CD4-positive, alpha-beta T cell treated with Interleukin-15 for 4 hours (primary cell): Measurements from ENCODE around the gene FNDC3B.
"Not testable (repeated sequence)": the region's sequence is repeated elsewhere in the genome, so short reads cannot be mapped to it uniquely, and the experiment has no call there.

Experiments
- DNase-seq: peaks from one replicate; pipeline ENCODE4 v3.0.0-alpha.2; 2020; ENCODE audit warnings: low spot score

The FNDC3B gene

DNA sequence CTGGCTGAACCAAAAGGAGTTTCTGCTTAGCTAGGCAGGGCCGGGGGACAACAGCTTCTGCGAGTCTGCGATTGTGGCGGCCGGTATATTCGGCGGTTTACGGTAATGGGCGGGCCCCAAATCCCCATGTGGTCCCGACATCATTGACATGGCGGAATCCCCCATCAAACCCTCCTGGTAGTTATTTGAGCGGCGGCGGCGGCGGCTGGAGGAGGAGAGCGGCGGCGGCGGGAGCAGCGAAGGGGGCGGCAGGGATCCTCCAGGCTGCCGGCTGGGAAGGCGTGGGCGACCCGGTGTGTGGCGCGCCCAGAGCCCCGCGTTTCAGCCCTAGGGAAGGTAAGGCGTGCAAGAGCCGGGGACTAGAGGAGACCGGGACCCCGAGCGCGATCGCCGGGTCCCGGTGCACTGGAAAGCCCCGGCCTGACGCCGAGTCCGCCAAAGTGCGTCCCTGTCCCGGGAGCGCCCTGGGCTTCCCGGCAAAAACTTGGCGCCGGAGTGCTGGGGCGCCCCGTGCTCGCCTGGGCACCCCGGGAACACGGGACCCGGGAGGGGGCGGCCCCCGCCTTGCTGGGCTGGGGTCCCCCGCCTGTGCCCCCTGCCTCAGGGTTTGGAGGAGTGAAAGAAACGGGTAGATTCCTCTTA, at the start of gene FNDC3B:
TSS of gene FNDC3B (plus strand) at position 143 of the 642 bp plus-strand sequence. CDS start 72,902 bp downstream, outside the sequence.
- DNase-seq, result peak; percentile 92

DNA sequence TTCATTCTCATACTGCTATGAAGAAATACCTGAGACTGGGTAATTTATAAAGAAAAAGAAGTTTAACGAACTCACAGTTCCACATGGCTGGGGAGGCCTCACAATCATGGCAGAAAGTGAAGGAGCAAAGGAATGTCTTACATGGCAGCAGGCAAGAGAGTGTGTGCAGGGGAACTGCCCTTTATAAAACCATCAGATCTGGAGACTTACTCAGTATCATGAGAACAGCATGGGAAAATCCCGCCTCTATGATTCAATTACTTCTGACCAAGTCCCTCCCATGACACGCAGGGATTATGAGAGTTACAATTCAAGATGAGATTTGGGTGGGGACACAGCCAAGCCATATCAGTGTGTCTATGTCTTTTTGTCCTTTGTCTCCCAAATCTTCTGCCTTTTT, 49.1 kb upstream of the FNDC3B start:
- DNase-seq, result not testable (repeated sequence)

DNA sequence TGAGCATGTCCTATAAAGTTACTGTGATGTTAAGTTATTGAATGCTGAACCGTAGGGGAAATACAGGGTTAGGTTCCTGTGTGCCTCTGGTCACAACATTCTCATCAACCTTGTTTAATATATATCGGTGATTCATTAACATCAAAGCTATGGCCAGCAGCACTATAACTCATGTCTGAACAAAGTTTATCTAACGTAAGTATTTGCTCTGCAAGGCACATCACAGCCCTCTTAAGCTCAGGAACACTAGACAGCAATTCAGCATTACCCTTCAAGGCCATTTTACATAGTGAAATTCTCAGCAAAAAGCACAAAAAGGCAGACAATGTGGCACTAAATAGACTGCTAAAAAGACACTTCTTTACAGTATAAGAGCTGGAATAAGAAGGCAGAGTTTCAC, 48.2 kb upstream of the FNDC3B start:
- DNase-seq, result no peak

DNA sequence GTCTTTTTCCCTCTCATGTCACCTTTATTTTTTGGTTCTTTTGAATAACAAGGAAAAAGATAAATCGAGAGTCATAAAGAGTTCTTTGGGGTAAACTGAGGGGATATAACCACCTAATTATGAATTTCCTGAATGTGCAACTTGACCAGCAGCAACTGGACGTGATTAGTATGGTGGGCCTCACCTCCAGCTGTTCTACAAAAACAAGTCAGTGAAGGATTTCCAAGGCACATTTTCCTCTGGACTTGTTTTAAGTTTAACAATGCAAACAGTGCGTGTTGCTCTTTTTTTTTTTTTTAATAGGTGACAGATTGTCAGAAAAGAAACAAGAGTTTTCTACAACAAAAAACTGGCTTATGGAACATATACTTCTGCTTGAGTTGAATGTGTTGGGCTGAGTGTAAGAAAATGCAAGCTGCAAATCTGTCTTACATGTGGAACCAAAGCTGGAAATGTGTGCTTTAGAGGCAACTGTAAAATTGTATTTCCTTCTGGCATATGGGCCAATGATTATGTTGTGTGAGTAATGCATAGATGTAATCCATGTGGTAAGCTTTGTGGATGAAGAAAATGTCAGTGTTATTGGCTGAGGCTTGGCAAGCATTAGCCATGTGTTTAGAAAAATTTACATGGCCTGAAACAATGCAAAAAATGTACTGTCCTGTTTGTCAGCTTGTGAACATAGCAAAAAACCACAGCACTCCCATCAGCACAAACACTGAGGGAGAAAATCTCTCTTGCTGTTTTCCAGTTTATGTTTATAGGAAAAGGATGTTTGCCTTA, 44.5 kb upstream of the FNDC3B start:
- DNase-seq, result no peak

DNA sequence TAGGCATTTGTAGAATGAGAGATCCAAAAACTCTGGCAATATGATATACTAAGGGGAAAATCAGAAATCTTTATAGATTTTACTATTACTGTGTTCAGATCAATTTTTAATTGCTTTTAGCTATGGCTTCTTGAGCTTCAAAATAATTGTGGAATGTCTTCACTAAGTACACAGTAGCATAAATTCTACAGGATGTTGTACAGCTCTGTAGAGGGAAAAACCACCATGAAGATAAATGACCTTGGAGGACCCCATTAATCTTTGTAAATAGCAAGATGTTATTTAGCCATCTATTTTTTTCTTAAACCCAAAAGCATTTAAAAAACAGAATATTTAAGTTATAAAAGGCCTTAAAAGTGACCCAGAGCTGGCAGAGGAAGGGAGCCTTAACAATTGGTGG, 43.9 kb upstream of the FNDC3B start:
- no peak for DNase-seq

DNA sequence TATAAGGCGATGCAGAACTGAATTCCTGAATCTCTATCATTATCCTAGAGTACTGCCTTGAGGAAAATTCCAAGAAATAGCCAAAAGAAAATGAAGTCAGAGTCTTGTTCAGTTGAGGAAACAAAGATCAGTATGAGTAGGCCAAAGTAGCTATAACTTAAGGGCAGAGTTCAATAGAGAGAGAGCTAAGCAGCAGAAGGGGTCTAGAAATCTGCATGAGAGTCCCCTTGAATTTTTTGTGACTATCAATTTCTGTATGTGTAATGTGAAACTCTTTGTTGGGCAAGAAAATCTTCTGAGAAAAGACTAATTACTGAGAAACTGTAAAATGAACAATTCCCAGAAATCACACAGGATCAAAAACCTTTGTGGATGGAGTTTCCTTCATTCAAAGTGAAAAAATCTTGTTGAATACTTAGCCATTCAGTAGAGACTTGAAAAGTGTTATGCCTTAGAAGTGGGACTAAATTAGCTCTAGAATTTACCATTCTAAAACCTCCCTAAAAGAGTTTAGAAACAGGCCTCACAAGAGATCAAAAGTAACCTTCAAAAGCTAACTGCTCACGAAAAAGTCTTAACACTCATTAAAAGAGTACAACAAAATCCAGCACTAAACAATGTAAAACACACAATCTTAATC, 43.1 kb upstream of the FNDC3B start:
- no peak for DNase-seq

DNA sequence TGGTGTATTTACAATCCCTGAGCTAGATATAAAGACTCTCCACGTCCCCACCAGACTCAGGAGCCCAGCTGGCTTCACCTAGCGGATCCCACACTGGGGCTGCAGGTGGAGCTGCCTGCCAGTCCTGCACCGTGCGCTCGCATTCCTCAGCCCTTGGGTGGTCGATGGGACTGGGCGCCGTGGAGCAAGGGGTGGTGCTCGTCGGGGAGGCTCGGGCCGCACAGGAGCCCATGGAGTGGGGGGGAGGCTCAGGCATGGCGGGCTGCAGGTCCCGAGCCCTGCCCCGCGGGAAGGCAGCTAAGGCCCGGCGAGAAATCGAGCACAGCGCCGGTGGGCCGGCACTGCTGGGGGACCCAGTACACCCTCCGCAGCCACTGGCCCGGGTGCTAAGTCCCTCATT, 40.6 kb upstream of the FNDC3B start:
- DNase-seq, result not testable (repeated sequence)

DNA sequence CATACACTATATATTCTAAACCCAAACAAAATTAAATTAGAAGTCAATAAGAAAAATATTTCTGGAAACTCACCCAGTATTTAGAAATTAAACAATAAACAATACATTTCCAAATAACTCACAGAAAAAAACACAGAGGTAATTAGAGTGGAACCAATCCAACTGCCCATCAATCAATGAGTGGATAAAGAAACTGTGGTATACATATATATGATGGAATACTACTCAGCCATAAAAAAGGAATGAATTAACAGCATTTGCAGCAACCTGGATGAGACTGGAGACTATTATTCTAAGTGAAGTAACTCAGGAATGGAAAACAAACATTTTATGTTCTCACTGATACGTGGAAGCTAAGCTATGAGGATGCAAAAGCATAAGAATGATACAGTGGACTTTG, 37.8 kb upstream of the FNDC3B start:
- not testable (repeated sequence) for DNase-seq

DNA sequence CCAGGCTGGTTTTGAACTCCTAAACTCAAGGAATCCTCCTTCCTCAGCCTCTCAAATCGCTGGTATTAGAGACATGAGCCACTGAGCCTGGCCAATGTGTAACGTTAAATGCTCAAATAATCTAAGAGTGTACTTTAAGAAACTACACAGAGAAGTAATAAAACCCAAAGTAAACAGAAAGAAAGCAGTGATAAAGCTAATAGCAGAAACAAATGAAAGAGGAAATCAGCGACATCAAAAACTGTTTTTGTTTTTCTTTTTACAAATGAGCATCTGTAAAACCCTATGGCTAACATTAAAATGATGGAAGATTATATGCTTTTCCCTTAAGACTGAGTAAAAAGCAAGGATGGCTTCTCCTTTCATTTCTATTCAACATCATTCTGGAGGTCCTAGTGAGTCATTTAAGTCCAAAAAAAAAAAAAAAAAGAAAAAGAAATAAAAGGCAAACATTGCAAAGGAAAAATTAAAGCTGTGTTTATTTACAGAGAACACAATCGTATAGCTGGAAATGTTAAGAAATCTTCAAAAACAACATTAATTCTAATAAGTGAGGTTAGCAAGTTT, 36.8 kb upstream of the FNDC3B start:
- DNase-seq, result no peak

DNA sequence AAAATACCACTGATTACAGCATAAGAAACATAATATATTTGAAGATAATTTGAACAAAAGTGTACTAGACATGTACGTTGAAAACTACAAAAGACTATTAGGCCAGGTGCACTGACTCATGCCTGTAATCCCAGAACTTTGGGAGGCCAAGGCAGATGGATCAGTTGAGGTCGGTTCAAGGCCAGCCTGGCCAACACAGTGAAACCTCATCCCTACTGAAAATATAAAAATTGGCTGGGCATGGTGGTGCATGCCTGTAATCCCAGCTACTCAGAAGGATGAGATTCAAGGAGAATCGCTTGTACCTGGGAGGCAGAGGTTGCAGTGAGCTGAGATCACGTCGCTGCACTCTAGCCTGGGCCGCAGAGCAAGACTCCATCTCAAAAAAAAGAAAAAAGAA, 36.2 kb upstream of the FNDC3B start:
- no peak for DNase-seq

DNA sequence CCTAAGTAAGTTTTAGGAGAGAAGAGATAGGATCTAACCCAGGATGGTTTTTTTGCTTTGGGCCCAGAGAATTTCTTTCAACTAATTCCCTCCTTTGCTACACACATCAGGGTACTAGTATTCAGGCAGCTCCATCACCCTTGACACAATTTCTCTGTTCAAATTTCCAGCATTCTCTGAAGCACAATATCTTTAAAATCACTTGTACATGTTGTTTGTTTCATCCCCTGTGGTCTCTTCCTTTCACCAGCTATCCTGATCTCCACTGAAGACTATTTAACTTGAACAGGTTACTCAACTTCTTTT, 32.4 kb upstream of the FNDC3B start:
- DNase-seq, result no peak

DNA sequence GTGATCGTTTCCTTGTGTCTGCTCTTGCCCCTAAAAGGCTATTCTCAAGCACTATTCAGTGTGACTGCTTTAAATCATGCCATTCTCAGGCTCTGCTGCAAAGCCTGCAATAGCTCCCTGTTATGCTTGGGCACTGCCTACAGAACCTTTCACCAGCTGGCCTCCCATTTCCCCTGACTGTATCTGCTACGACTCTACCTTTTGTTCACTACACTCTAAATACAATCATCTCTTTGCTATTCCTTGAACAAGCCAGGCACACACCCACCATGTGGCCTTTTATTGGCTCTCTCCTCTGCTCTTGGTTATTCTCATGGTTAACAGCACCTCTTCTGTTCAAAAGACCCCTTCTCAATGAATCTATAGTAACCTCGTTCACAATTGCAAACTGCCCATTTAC, 29.6 kb upstream of the FNDC3B start:
- no peak for DNase-seq

DNA sequence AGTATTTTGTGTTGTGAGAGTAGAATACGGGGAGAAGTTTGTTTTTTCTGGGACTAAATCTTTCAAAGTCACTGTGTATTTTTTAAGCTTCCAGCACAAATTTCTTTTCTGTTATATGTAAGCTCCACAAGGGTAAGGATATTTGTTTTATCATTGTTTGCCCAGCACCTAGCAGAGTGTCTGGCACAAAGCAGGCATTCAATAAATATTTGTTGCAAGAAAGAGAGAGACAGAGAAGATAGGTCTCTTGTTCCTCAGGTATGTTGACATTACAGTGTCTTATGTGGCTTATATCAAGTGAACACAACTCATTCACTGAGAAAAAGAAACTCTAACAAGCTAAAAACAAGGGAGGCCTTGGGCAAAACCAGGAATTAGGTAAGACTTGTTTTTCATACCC, 26.6 kb upstream of the FNDC3B start:
- no peak for DNase-seq

DNA sequence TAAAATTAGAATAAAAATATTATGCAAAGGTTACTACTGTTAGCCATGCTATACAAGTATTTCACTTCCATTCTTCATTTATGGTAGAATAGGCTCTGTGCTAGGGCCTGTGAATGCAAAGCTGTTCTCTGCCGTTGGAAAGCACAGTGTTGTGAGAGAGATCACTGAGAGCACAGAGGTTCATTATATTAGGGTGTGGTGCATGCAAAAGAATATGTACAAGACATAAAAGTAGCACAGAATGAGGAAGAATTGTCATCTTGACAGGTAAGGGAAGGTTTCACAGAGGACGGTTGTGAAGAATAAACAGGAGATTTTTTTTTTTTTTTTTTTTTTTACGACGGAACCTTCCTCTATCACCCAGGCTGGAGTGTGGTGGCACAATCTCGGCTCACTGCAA, 25.2 kb upstream of the FNDC3B start:
- DNase-seq, result no peak

DNA sequence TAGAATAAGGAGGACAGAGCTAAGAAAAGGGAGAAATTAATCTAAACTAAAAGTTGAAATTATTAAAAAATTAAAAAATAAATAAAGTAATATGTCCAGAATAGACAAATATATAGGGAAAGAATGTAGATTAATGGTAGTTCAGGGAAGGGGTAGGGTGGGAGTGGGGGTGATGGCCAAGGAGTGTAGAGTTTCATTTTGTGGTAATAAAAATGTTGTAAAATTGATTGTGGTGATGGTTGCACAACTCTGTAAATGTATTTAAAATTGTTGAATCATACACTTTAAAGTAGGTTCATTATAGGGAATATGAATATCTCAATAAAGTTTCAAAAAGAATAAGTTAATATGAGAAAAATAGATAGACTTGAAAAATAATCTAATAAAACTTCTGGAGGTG, 21.0 kb upstream of the FNDC3B start:
- DNase-seq, result no peak

DNA sequence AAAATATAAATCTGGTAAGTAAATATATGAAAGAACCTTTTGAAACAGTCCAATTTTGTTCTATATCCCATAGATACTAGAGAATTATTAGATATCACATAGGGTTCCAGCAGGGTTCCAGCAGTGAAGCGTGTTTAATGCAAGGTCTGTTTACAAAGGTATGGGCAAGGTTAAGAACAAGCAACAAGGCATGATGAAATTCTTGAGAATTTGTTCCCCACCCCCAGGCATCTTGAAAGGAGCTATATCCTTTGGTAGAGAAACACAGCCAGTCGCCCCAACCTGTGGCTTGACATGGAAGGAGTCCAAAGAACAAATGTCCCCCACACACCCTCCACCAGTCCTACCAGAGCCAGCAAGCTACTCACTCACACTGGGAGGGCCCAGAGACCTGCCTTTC, 18.6 kb upstream of the FNDC3B start:
- no peak for DNase-seq

DNA sequence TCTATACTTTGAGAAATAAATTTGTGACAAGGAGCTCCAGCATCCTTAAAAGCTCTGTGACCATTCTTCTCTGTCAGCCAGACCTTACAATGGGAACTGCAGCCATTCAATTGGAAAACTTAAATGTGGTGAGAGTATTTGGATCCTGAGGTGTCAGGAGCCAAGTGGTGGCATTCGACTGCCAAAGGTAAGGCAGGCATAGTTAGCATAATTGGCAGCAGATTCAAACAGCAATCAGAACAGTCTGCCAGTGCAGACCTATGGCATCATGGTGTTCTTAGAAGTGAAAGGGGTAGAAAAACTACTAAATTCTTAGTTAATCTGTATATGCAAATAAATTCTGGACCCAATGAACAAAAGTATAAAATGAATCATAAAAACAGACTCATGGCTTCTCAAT, 18.2 kb upstream of the FNDC3B start:
- DNase-seq, result no peak

DNA sequence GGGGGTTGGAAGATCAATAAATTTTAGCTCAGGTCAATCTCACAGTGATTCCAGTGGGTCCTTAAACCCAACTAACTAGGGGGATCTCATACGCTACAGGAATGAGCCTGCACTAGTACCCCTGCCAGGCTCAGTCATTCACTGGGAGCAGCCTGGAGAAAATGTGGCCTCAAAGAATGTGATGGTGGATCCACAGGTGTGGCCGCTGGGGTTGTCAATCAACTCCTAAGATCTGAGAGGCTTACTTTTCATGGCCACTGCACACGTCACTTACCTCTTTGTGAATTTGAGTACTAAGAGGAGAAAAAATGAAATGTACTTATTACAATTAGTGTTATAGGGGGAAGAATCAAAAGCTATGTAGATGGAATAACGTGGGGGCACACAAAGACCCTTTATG, 17.5 kb upstream of the FNDC3B start:
- no peak for DNase-seq

DNA sequence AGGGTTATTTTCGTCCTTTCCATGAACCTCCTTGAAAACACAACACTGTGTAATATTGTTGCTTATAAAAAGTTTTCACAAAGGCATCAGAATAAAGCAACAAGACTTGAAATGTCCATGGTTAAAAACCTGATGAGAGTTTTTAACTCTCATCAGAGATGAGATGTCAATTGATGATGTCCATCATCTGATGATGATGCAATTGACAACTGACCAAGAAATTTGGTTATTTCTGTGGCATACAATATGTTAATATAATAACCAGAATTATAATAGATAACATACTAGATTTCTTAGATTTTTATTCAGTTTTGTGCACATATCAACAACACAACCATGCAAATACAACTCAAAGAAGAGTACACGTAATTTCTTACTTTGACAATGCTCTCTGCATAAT, 15.5 kb upstream of the FNDC3B start:
- DNase-seq, result no peak

DNA sequence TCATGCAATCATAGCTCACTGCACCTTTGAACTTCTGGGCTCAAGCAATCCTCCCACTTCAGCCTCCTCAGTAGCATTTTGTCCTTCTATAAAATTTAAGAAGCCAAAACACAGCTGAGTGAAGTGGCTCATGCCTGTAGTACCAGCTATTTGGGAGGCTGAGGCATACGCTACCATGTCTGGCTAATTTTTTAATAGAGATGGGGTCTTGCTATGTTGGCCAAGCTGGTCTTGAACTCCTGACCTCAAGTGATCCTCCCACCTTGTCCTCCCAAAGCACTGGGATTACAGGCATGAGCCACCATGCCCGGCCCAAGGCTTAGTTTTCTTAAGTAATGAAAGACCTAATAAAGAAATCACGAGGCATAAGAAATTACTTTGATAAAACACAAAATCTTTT, 14.7 kb upstream of the FNDC3B start:
- no peak for DNase-seq

DNA sequence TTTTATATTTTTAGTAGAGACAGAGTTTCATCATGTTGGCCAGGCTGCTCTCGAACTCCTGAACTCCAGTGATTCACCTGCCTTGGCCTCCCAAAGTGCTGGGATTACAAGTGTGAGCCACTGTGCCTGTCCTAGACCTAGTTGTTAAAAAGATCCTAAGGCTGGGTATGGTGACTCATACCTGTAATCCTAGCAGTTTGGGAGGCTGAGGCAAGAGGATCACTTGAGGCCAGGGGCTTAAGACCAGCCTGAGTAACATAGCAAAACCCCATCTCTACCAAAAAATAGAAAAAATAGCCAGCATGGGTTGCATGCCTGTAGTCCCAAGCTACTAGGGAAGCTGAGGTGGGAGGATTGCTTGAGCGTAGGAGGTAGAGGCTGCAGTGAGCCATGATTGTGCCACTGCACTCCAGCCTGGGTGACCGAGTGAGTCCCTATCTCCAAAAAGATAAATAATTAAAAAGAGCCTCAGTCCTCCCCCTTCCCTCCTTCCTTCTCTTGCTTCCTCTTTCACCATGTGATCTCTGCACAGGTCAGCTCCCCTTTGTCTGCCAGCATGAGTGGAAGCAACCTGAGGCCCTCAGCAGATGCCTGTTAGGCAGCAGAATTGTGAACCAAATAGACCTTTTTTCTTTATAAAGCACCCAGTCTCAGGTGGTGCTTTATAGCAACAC, 9.8 kb upstream of the FNDC3B start:
- no peak for DNase-seq

DNA sequence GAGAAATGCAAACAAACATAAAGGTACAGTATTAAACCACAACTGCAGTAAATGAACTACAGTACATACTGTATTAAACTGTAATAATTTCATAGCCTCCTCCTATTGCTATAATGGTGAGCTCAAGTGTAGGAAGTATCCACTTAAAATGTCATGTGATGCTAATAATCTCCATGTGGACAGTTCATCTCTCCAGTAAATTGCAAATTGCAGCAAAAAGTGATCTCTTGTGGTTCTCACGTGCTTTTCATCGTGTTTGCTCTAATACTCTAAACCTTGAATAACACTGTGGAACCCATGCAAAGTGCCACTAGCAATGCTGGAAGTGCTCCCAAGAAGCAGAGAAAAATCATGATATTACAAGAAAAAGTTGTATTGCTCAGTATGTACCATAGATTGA, 9.2 kb upstream of the FNDC3B start:
- no peak for DNase-seq

DNA sequence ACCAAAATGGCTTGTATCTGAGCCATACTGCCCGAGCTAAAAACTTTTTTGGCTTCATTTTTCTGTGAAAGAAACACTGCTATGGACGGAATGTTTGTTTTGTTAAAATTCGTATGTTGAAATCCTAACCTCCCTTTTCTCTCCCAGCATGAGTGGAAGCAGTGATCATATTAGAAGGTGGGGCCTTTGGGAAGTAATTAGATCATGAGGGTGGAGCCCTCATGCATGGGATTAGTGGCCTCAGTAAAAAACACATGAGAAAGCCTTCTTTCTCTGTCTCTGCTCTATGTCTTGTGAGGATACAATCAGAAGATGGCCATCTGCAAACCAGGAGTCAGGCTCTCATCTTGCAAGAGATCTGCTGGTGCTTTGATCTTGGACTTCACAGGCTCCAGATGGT, 7.4 kb upstream of the FNDC3B start:
- no peak for DNase-seq
